Measurements from ENCODE around the gene GATAD2B.

GATAD2B gene

DNA sequence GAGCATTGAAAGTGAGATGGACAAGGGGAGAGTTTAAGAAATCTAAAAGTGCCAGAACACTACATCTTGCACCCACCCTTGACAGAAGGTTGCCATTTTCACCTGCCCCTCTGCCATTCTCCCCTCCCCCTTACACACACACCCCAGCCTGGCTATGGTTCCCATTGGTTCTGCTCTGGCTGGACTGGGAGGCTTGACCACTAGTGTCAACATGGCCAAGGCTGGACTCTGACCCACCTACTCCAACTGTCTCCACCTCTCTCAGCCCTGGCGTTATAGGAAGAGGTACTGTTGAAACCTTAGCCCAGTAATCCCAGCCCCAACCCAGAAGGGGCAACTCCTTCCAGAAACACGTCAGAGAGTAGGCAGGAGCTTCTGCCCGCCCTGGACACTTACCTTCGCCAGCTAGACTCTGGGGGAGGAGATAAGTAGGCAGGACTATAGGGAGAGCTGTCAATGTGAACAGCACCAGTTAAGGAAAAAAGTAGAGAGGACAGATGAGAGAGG is 31.1 kb upstream of the GATAD2B start:
- DNase-seq (ENCODE audit: low read depth in 1 of 2, low spot score in 1 of 2) = no peak
- no peak for TF ChIP-seq POLR2AphosphoS5 (IDR thresholded peaks at IDR 0.05; ENCODE audit: low read depth)
- Histone ChIP-seq H3K27ac (replicated peaks) (no peak overlapping the region), H3K27me3 (ENCODE audit: insufficient read depth, poor library complexity, severe bottlenecking) (no peaks in the 10 kb centered on the region), H3K4me3 (replicated peaks; ENCODE audit: insufficient read depth, low read length) (no peak overlapping the region)

DNA sequence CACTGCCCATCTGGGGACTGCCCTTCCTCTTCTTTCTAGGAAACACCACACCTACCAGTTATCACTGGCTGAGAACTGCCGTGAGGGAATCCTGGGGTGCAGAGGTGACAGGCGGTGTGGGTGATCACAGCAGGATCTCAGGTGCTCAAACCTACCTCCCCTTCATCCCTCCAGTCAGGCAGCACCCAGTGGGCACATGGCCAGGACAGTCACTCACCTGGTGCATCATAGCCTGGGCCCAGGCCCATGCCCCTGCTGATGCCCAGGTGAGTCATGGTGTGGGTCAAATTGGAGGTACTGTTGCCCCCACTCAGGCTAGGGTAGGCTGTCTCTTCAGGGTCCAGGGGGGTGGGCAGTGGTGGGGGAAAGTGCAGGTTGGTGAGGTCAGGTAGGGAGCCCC is 29.0 kb upstream of the GATAD2B start:
- TF ChIP-seq, protein P1, sequence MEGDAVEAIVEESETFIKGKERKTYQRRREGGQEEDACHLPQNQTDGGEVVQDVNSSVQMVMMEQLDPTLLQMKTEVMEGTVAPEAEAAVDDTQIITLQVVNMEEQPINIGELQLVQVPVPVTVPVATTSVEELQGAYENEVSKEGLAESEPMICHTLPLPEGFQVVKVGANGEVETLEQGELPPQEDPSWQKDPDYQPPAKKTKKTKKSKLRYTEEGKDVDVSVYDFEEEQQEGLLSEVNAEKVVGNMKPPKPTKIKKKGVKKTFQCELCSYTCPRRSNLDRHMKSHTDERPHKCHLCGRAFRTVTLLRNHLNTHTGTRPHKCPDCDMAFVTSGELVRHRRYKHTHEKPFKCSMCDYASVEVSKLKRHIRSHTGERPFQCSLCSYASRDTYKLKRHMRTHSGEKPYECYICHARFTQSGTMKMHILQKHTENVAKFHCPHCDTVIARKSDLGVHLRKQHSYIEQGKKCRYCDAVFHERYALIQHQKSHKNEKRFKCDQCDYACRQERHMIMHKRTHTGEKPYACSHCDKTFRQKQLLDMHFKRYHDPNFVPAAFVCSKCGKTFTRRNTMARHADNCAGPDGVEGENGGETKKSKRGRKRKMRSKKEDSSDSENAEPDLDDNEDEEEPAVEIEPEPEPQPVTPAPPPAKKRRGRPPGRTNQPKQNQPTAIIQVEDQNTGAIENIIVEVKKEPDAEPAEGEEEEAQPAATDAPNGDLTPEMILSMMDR (IDR thresholded peaks at IDR 0.05; ENCODE audit: insufficient read depth, low read length) = no peak
- TF ChIP-seq POLR2AphosphoS5 (IDR thresholded peaks at IDR 0.05; ENCODE audit: low read depth) (no peak), GABPA (IDR thresholded peaks at IDR 0.05; ENCODE audit: low read depth) (no peak), SPI1 (IDR thresholded peaks at IDR 0.05; ENCODE audit: borderline replicate concordance, low read depth) (no peak)
- TF ChIP-seq, protein P2, sequence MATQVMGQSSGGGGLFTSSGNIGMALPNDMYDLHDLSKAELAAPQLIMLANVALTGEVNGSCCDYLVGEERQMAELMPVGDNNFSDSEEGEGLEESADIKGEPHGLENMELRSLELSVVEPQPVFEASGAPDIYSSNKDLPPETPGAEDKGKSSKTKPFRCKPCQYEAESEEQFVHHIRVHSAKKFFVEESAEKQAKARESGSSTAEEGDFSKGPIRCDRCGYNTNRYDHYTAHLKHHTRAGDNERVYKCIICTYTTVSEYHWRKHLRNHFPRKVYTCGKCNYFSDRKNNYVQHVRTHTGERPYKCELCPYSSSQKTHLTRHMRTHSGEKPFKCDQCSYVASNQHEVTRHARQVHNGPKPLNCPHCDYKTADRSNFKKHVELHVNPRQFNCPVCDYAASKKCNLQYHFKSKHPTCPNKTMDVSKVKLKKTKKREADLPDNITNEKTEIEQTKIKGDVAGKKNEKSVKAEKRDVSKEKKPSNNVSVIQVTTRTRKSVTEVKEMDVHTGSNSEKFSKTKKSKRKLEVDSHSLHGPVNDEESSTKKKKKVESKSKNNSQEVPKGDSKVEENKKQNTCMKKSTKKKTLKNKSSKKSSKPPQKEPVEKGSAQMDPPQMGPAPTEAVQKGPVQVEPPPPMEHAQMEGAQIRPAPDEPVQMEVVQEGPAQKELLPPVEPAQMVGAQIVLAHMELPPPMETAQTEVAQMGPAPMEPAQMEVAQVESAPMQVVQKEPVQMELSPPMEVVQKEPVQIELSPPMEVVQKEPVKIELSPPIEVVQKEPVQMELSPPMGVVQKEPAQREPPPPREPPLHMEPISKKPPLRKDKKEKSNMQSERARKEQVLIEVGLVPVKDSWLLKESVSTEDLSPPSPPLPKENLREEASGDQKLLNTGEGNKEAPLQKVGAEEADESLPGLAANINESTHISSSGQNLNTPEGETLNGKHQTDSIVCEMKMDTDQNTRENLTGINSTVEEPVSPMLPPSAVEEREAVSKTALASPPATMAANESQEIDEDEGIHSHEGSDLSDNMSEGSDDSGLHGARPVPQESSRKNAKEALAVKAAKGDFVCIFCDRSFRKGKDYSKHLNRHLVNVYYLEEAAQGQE (IDR thresholded peaks at IDR 0.05; ENCODE audit: insufficient replicate concordance, low read depth) = no peak
- H3K27ac ChIP-seq (replicated peaks) = no peak overlapping the region

DNA sequence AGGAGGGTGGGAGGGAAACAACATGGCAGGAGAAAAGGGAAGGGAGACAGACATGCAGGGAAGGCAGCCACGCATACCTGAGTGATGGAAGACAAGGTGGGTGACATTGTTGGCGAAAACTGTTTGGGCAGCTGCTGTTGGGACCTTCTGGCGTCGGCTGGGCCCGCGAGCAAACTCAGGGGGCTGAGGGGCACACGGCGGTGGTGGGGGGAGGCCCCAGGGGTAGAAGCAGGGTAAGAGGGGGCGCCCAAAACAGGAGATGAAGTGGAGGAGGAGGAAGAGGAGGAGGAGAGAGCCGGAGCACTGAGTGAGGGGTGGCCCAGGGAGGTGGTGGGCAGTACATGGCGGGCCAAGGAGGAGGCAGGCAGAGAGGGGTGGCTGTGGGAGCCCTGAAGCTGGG is 28.4 kb upstream of the GATAD2B start:
- DNase-seq (ENCODE audit: low read depth in 1 of 2, low spot score in 1 of 2) = no peak
- no peak overlapping the region for H3K27ac ChIP-seq (replicated peaks)
- H3K4me3 ChIP-seq (replicated peaks; ENCODE audit: insufficient read depth, low read length) = no peak overlapping the region
- no peaks in the 10 kb centered on the region for H3K27me3 ChIP-seq (ENCODE audit: insufficient read depth, poor library complexity, severe bottlenecking)
- TF ChIP-seq, protein P1 (IDR thresholded peaks at IDR 0.05; ENCODE audit: insufficient read depth, low read length) = no peak
- no peak for TF ChIP-seq SPI1 (IDR thresholded peaks at IDR 0.05; ENCODE audit: borderline replicate concordance, low read depth)
- TF ChIP-seq POLR2AphosphoS5 (IDR thresholded peaks at IDR 0.05; ENCODE audit: low read depth) = no peak
- TF ChIP-seq GABPA (IDR thresholded peaks at IDR 0.05; ENCODE audit: low read depth) = no peak
- TF ChIP-seq, protein P2 (IDR thresholded peaks at IDR 0.05; ENCODE audit: insufficient replicate concordance, low read depth) = no peak

More for the DNA sequence above, 29.0 kb upstream of the GATAD2B start:
- Histone ChIP-seq H3K27me3 (ENCODE audit: insufficient read depth, poor library complexity, severe bottlenecking) (no peaks in the 10 kb centered on the region), H3K4me3 (replicated peaks; ENCODE audit: insufficient read depth, low read length) (no peak overlapping the region)
- no peak for DNase-seq (ENCODE audit: low read depth in 1 of 2, low spot score in 1 of 2)

DNA sequence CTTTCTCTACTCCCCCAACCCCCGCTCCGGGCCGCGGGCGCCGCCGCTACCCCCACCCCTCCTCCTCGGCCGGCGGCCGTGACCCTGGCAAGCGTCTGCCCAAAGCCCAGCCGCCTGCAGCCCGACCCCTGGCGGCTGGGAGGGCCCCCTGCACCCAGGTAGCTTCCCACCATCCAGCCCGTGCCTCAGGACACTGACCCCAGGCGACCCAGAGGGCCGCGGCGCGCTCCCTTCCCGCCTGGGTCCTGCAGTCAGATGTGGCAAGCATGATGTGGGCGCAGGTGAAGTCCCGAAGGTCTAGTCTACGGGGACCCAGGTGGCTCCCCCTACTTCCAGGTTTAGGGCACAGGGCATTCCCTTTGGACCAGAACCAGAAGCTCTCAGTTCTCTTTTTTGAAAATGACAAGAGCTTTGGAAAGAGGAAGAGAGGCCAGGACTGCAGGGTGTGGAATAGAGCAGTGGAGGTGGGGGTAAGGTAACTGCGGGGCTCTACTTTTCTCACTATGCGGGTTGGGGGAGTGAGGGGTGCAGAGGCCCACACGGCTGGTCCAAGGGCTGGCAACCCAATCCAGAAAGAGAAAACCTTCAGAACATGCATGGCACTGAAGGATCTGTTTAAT is 24.0 kb upstream of the GATAD2B start, which contains the start of gene DENND4B:
TSS of gene DENND4B (minus strand) at position 97 of the 620 bp plus-strand sequence. CDS start 2,344 bp downstream, outside the sequence.
- TF ChIP-seq, protein P1 (IDR thresholded peaks at IDR 0.05; ENCODE audit: insufficient read depth, low read length) = peak; percentile 82
- TF ChIP-seq GABPA (IDR thresholded peaks at IDR 0.05; ENCODE audit: low read depth) (no peak), POLR2AphosphoS5 (IDR thresholded peaks at IDR 0.05; ENCODE audit: low read depth) (no peak; the same call in none of the 2 replicates), SPI1 (IDR thresholded peaks at IDR 0.05; ENCODE audit: borderline replicate concordance, low read depth) (peak; percentile 86; the same call in 1 of the 2 replicates)
- TF ChIP-seq, protein P2 (IDR thresholded peaks at IDR 0.05; ENCODE audit: insufficient replicate concordance, low read depth) = no peak
- DNase-seq (ENCODE audit: low read depth in 1 of 2, low spot score in 1 of 2) = peak; percentile 71 to 84
- Histone ChIP-seq H3K27me3 (ENCODE audit: insufficient read depth, poor library complexity, severe bottlenecking) (no peaks in the 10 kb centered on the region), H3K4me3 (replicated peaks; ENCODE audit: insufficient read depth, low read length) (peak within 1 kb of the TSS; percentile 68), H3K27ac (replicated peaks) (peak within 1 kb of the TSS; percentile 96)
